Panc1 (cell line): Measurements from ENCODE around the gene TRAF3IP3. TPM values are rescaled to one million over a fixed set of nuclear protein-coding genes. Genes with fewer than 3 reads are reported as not detected.

Experiments
- ATAC-seq: fragments of 200-7000 bp; cut with Tn5 transposase; 2 replicates; pipeline ENCODE4 v1.9.1; 2020; ENCODE audit warnings: mild to moderate bottlenecking, moderate library complexity
- BruUV-seq: library from RNA; stranded (reverse); fragments of 400-500 nt; replicated peaks from 2 replicates; lab custom pipeline; 2021; lab: Mats Ljungman, UMichigan
- CTCF ChIA-PET: fragments of 300-600 bp; sonication (Branson Sonifier 250); formaldehyde crosslinking; loops from one replicate; lab custom pipeline; 2022; ENCODE audit warnings: antibody characterized with exemption; lab: Charles Lee
- POLR2A ChIA-PET: fragments of 300-600 bp; sonication (Branson Sonifier 250); formaldehyde crosslinking; loops from one replicate; lab custom pipeline; 2022; ENCODE audit warnings: antibody characterized with exemption; lab: Charles Lee
- DNase-seq: peaks from one replicate; pipeline ENCODE4 v3.0.0-alpha.2; 2010; ENCODE audit warnings: low read depth, low spot score
- H3K27ac ChIP-seq: 2 replicates; pipeline ENCODE4 v1.5.1; 2011; ENCODE audit warnings: mild to moderate bottlenecking, low read length, inconsistent platforms
- H3K27me3 ChIP-seq: fragments of 200-500 bp; sonication (Bioruptor generic); 2 replicates; pipeline ENCODE4 v1.6.0; 2014; ENCODE audit warnings: low read length, inconsistent platforms; ENCODE audit not compliant: control insufficient read depth, insufficient read depth
- H3K36me3 ChIP-seq: fragments of 200-500 bp; sonication (Bioruptor generic); 2 replicates; pipeline ENCODE4 v1.5.1; 2014; ENCODE audit warnings: inconsistent platforms, mild to moderate bottlenecking, low read length, moderate library complexity; ENCODE audit not compliant: control insufficient read depth, insufficient read depth
- H3K4me1 ChIP-seq: 2 replicates; pipeline ENCODE4 v1.5.1; 2011; ENCODE audit warnings: inconsistent platforms, mild to moderate bottlenecking, low read length, moderate library complexity; ENCODE audit not compliant: control insufficient read depth, insufficient read depth
- H3K4me3 ChIP-seq, 2 experiments: 2 replicates each; pipeline ENCODE4 v1.5.1; 2011 to 2012; ENCODE audit warnings: low read depth in 2 of 2, low read length in 2 of 2, mild to moderate bottlenecking in 2 of 2, inconsistent platforms in 1 of 2, moderate library complexity in 1 of 2
- H3K9me3 ChIP-seq: fragments of 200-500 bp; sonication (Bioruptor generic); 2 replicates; pipeline ENCODE4 v1.5.1; 2014; ENCODE audit warnings: low read depth, mild to moderate bottlenecking, inconsistent platforms, low read length, moderate library complexity; ENCODE audit not compliant: control insufficient read depth, insufficient read depth
- CTCF ChIP-seq: fragments of 450-650 bp; IDR thresholded peaks from 2 replicates; pipeline ENCODE4 v1.5.1; 2017; ENCODE audit warnings: mild to moderate bottlenecking
- POLR2AphosphoS5 ChIP-seq: IDR thresholded peaks from 2 replicates; pipeline ENCODE4 v1.6.1; 2012; ENCODE audit warnings: mild to moderate bottlenecking, low read depth, low read length, moderate library complexity
- REST ChIP-seq, 2 experiments: IDR thresholded peaks; 2 replicates each; pipeline ENCODE4 v1.6.1; 2011 to 2012; ENCODE audit warnings: low read depth in 2 of 2, control low read depth in 1 of 2, low read length in 1 of 2, mild to moderate bottlenecking in 1 of 2, moderate library complexity in 1 of 2; ENCODE audit not compliant: insufficient read depth in 1 of 2
- SIN3A ChIP-seq: IDR thresholded peaks from 2 replicates; pipeline ENCODE4 v1.6.1; 2012; ENCODE audit warnings: low read depth, mild to moderate bottlenecking, low read length, moderate library complexity, borderline replicate concordance; ENCODE audit not compliant: insufficient read depth
- TCF7L2 ChIP-seq: IDR thresholded peaks from 2 replicates; pipeline ENCODE4 v1.6.1; 2011; ENCODE audit warnings: mild to moderate bottlenecking, low read depth, low read length, inconsistent platforms
- in situ Hi-C: cut with HindIII; loops from 2 replicates; pipeline ENCODE4 v1.10.0; 2016; ENCODE audit warnings: low sequenced_read_pairs, low pct_unique_long_range_greater_than_20kb
- intact Hi-C: fragments of 100-400 bp; cut with micrococcal nuclease; formaldehyde crosslinking; loops from one replicate; pipeline ENCODE4 v1.10.0; 2022; ENCODE audit not compliant: unreplicated experiment
- total RNA-seq: library from RNA; stranded (reverse); gene quantifications from one replicate; pipeline ENCODE4 v1.2.1, GENCODE V29; 2021; ENCODE audit not compliant: unreplicated experiment

Gene TRAF3IP3
- total RNA-seq, 1 experiment from 2014 or later, result 0.67 TPM

- CTCF ChIA-PET, result no interaction called here
- no TSS peak for BruUV-seq
- POLR2A ChIA-PET, result interaction anchor here (0.7 kb wide), 1 partner anchor 630 kb away, joined by 8 read pairs; no protein-coding TSS in a partner anchor
- no peaks in the 10 kb centered on the region for H3K27me3 ChIP-seq
- ATAC-seq (no peak), DNase-seq (no peak)
- peaks cover 5% of the 10 kb centered on the region for H3K4me1 ChIP-seq
- no peaks in the 10 kb centered on the region for H3K9me3 ChIP-seq
- H3K27ac ChIP-seq, result no peak overlapping the region
- H3K4me3 ChIP-seq, result no peak overlapping the region
- no peak for TF ChIP-seq TCF7L2
- TF ChIP-seq CTCF, result no peak
- TF ChIP-seq SIN3A, result no peak
- no peak for TF ChIP-seq REST (IDR thresholded peaks at IDR 0.05; ENCODE audit: insufficient read depth in 1 of 2, low read depth in 2 of 2, low read length in 1 of 2)
- no peak for TF ChIP-seq POLR2AphosphoS5
- in situ Hi-C loops, result no loop called here
- intact Hi-C loops, result no loop called here
- peaks cover 30% of the 10 kb centered on the region for H3K36me3 ChIP-seq
Observed at GRCh38 chr1:209830722-209831121, 74.9 kb downstream of the TRAF3IP3 start.

GRCh38 chr1:209831615-209832014 lies 75.8 kb downstream of the TRAF3IP3 start:
- ATAC-seq (no peak), DNase-seq (no peak)
- in situ Hi-C loops, result no loop called here
- Histone ChIP-seq H3K27ac (no peak overlapping the region), H3K9me3 (no peaks in the 10 kb centered on the region), H3K27me3 (no peaks in the 10 kb centered on the region), H3K4me1 (peaks cover 5% of the 10 kb centered on the region), H3K36me3 (peaks cover 37% of the 10 kb centered on the region), H3K4me3 (no peak overlapping the region)
- ChIA-PET POLR2A (no interaction called here), CTCF (no interaction called here)
- TF ChIP-seq REST (IDR thresholded peaks at IDR 0.05; ENCODE audit: insufficient read depth in 1 of 2, low read depth in 2 of 2, low read length in 1 of 2) (no peak), SIN3A (no peak), CTCF (no peak), POLR2AphosphoS5 (no peak), TCF7L2 (no peak)
- intact Hi-C loops, result no loop called here
- BruUV-seq, result no TSS peak

Other genes starting within 250 kb of the TRAF3IP3 start
- not detected for gene CAMK1G, start 172.3 kb upstream of the TRAF3IP3 start, total RNA-seq
- 0.85 TPM for gene LAMB3, start 103.6 kb upstream of the TRAF3IP3 start, total RNA-seq
- 2.5 TPM for gene G0S2, start 80.6 kb upstream of the TRAF3IP3 start, total RNA-seq
- gene HSD11B1, start 51.2 kb upstream of the TRAF3IP3 start, total RNA-seq, result not detected
- gene C1orf74, start 28.5 kb downstream of the TRAF3IP3 start, total RNA-seq, result 1.7 TPM
- 0.64 TPM for gene IRF6, start 50.1 kb downstream of the TRAF3IP3 start, total RNA-seq
- 9.5 TPM for gene UTP25, start 71.9 kb downstream of the TRAF3IP3 start, total RNA-seq
- gene SYT14, start 182.2 kb downstream of the TRAF3IP3 start, total RNA-seq, result not detected